GM12878 (cell line): ENCODE data around the gene TYW1.
"Not testable (repeated sequence)": the region's sequence is repeated elsewhere in the genome, so short reads cannot be mapped to it uniquely, and the experiment has no call there.

ENCODE experiments used
- BHLHE40 ChIP-seq, 2 experiments: fragments of 450-650 bp in 1 of 2; IDR thresholded peaks; 2 replicates each; pipeline ENCODE4 v1.6.1; 2011 to 2017; ENCODE audit warnings: low read depth in 2 of 2, borderline replicate concordance in 1 of 2, improper control_type of control experiment in 1 of 2, low read length in 1 of 2, mild to moderate bottlenecking in 1 of 2
- CEBPB ChIP-seq, 2 experiments: fragments of 150-350 bp in 1 of 2; IDR thresholded peaks; 2 replicates each; pipeline ENCODE4 v1.6.1; 2012 to 2014; ENCODE audit warnings: low read depth in 2 of 2, low read length in 2 of 2, borderline replicate concordance in 1 of 2, inconsistent platforms in 1 of 2
- EED ChIP-seq: sonication (generic); IDR thresholded peaks from 2 replicates; pipeline ENCODE4 v1.6.1; 2016; ENCODE audit warnings: antibody characterized with exemption, low read depth
- EZH2 ChIP-seq: IDR thresholded peaks from 2 replicates; pipeline ENCODE4 v1.6.1; 2012; ENCODE audit warnings: low read depth, mild to moderate bottlenecking, control low read depth, inconsistent platforms, low read length, borderline replicate concordance; ENCODE audit not compliant: control insufficient read depth
- MXI1 ChIP-seq: fragments of 150-350 bp; IDR thresholded peaks from 2 replicates; pipeline ENCODE4 v1.6.1; 2011; ENCODE audit warnings: low read depth, mild to moderate bottlenecking, inconsistent platforms, low read length, improper control_type of control experiment
- POLR2A ChIP-seq: IDR thresholded peaks from 2 replicates; pipeline ENCODE4 v1.6.1; 2011; ENCODE audit warnings: low read depth, mild to moderate bottlenecking, low read length
- STAT3 ChIP-seq: IDR thresholded peaks from 2 replicates; pipeline ENCODE4 v1.6.1; 2011; ENCODE audit warnings: low read depth, low read length, improper control_type of control experiment
- ZNF274 ChIP-seq: IDR thresholded peaks from one replicate; pipeline ENCODE4 v1.8.0; 2011; ENCODE audit not compliant: insufficient read length, insufficient read depth
- ZNF384 ChIP-seq: IDR thresholded peaks from 2 replicates; pipeline ENCODE4 v1.6.1; 2012; ENCODE audit warnings: low read depth, mild to moderate bottlenecking, low read length, improper control_type of control experiment, borderline replicate concordance
- TF ChIP-seq, protein P1 (sequence below): fragments of 450-650 bp; formaldehyde crosslinking; IDR thresholded peaks from 2 replicates; pipeline ENCODE4 v1.5.0; 2022; ENCODE audit warnings: mild to moderate bottlenecking, missing genetic modification characterization
- TF ChIP-seq, protein P2 (sequence below), 3 experiments: IDR thresholded peaks in 2 of 3; conservative IDR thresholded peaks in 1 of 3; 2 replicates each; pipeline ENCODE4 v1.5.1; 2011; ENCODE audit warnings: low read depth in 3 of 3, low read length in 3 of 3, mild to moderate bottlenecking in 3 of 3, control low read depth in 2 of 3, moderate library complexity in 2 of 3, inconsistent platforms in 1 of 3, mixed read lengths in 1 of 3; ENCODE audit not compliant: control insufficient read depth in 2 of 3, insufficient read depth in 1 of 3; ENCODE audit errors: extremely low read depth in 1 of 3
- TF ChIP-seq, protein P3 (sequence below): fragments of 450-650 bp; IDR thresholded peaks from 2 replicates; pipeline ENCODE4 v1.6.1; 2018; ENCODE audit warnings: mild to moderate bottlenecking, low read depth, moderate library complexity; ENCODE audit not compliant: partially characterized antibody
- TF ChIP-seq, protein P4 (sequence below): IDR thresholded peaks from 2 replicates; pipeline ENCODE4 v1.6.1; 2012; ENCODE audit warnings: low read depth, low read length, improper control_type of control experiment

DNA sequence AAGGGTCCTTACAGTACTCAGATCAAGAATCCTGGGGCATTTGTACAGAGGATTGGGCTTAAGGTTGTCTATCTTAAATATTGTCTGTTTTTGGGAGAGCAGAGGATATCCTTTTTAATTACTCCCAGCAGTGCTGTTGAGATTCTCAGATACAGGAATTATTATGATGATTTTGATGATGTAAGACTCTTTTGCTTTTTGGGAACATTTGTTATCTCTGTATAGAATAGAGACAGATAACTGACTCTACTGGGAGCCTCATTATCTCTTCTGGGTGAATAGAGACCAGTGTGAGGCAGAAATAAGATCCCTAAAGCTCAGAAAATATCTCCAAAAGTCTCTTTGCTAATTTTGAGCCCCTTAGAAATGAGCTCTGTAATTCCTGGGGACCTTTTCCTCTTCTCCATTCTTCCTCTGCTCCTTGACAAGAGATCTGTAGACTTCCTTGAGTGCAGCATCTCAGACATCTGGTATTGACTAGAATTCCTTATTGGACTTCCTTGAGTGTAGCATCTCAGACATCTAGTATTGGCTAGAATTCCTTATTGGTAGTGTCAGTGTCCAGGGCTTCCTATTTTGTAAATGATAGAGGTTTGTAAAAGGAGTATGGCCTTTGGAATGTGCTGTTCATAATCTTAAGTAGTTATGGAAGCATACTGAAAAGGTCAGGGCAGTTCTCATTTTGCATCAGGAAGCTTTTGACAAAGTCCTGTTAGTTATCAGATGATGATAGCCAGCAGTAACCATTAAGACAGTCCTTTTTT is 118.0 kb downstream of the TYW1 start:
- TF ChIP-seq, protein P1, sequence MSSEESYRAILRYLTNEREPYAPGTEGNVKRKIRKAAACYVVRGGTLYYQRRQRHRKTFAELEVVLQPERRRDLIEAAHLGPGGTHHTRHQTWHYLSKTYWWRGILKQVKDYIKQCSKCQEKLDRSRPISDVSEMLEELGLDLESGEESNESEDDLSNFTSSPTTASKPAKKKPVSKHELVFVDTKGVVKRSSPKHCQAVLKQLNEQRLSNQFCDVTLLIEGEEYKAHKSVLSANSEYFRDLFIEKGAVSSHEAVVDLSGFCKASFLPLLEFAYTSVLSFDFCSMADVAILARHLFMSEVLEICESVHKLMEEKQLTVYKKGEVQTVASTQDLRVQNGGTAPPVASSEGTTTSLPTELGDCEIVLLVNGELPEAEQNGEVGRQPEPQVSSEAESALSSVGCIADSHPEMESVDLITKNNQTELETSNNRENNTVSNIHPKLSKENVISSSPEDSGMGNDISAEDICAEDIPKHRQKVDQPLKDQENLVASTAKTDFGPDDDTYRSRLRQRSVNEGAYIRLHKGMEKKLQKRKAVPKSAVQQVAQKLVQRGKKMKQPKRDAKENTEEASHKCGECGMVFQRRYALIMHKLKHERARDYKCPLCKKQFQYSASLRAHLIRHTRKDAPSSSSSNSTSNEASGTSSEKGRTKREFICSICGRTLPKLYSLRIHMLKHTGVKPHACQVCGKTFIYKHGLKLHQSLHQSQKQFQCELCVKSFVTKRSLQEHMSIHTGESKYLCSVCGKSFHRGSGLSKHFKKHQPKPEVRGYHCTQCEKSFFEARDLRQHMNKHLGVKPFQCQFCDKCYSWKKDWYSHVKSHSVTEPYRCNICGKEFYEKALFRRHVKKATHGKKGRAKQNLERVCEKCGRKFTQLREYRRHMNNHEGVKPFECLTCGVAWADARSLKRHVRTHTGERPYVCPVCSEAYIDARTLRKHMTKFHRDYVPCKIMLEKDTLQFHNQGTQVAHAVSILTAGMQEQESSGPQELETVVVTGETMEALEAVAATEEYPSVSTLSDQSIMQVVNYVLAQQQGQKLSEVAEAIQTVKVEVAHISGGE: not testable (repeated sequence)
- TF ChIP-seq, protein P2, sequence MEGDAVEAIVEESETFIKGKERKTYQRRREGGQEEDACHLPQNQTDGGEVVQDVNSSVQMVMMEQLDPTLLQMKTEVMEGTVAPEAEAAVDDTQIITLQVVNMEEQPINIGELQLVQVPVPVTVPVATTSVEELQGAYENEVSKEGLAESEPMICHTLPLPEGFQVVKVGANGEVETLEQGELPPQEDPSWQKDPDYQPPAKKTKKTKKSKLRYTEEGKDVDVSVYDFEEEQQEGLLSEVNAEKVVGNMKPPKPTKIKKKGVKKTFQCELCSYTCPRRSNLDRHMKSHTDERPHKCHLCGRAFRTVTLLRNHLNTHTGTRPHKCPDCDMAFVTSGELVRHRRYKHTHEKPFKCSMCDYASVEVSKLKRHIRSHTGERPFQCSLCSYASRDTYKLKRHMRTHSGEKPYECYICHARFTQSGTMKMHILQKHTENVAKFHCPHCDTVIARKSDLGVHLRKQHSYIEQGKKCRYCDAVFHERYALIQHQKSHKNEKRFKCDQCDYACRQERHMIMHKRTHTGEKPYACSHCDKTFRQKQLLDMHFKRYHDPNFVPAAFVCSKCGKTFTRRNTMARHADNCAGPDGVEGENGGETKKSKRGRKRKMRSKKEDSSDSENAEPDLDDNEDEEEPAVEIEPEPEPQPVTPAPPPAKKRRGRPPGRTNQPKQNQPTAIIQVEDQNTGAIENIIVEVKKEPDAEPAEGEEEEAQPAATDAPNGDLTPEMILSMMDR (IDR thresholded peaks at IDR 0.05 in 2 of 3, conservative IDR thresholded peaks at IDR 0.05 in 1 of 3; ENCODE audit: control insufficient read depth in 2 of 3, extremely low read depth in 1 of 3, insufficient read depth in 1 of 3, low read depth in 3 of 3, low read length in 3 of 3): not testable (repeated sequence)
- not testable (repeated sequence) for TF ChIP-seq POLR2A; BHLHE40 (IDR thresholded peaks at IDR 0.05; ENCODE audit: borderline replicate concordance in 1 of 2, low read depth in 2 of 2, low read length in 1 of 2); STAT3; CEBPB (IDR thresholded peaks at IDR 0.05; ENCODE audit: borderline replicate concordance in 1 of 2, low read depth in 2 of 2, low read length in 2 of 2); EED; EZH2; ZNF384; MXI1; ZNF274
- TF ChIP-seq, protein P3, sequence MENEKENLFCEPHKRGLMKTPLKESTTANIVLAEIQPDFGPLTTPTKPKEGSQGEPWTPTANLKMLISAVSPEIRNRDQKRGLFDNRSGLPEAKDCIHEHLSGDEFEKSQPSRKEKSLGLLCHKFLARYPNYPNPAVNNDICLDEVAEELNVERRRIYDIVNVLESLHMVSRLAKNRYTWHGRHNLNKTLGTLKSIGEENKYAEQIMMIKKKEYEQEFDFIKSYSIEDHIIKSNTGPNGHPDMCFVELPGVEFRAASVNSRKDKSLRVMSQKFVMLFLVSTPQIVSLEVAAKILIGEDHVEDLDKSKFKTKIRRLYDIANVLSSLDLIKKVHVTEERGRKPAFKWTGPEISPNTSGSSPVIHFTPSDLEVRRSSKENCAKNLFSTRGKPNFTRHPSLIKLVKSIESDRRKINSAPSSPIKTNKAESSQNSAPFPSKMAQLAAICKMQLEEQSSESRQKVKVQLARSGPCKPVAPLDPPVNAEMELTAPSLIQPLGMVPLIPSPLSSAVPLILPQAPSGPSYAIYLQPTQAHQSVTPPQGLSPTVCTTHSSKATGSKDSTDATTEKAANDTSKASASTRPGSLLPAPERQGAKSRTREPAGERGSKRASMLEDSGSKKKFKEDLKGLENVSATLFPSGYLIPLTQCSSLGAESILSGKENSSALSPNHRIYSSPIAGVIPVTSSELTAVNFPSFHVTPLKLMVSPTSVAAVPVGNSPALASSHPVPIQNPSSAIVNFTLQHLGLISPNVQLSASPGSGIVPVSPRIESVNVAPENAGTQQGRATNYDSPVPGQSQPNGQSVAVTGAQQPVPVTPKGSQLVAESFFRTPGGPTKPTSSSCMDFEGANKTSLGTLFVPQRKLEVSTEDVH: not testable (repeated sequence)
- TF ChIP-seq, protein P4, sequence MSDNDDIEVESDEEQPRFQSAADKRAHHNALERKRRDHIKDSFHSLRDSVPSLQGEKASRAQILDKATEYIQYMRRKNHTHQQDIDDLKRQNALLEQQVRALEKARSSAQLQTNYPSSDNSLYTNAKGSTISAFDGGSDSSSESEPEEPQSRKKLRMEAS: not testable (repeated sequence)
